ENCODE results near the gene CAPZA1. TPM values are rescaled to one million over a fixed set of nuclear protein-coding genes. Genes with fewer than 3 reads are reported as not detected.

Gene CAPZA1
- total RNA-seq, 2 experiments from 2014 or later: 166 to 179 TPM

DNA sequence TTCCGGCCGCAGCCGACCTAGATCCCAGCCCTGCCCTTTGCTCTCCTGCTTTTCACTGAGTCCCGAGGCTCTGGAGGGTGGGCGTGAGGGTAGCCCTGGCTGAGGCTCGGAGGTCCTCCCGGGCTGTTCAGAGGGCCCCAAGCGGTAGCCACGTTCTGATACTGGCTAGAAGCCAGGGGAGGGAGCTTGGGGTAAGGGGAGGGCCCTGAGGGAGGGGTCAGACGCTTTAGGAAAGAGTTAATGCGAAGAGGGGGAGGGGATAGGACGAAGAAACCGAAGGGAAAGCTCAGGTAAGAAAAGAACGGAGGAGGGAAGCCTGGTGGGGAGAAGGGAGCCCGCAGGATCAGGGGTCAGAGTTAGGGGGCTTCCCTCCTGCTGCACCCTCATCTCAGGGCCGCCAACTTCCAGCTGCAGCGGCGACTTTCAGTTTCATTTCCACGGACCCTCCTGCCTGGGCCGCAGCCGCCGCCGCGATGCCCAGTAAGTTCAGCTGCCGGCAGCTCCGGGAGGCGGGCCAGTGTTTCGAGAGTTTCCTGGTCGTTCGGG lies 54.9 kb downstream of the CAPZA1 start, which contains the start of gene MOV10:
Gene MOV10 (plus strand): TSS at position 220 of the 546 bp plus-strand sequence. CDS start 254 bp downstream, at position 474.
- Mint-ChIP-seq H3K4me3 (peak within 1 kb of the TSS; percentile 98), H3K27me3 (no peaks in the 10 kb centered on the region), H3K27ac (peak within 1 kb of the TSS; percentile 65), H3K4me1 (ENCODE audit: low read depth) (peaks cover 69% of the 10 kb centered on the region), H3K36me3 (ENCODE audit: low read depth) (peaks cover 40% of the 10 kb centered on the region), H3K9me3 (no peaks in the 10 kb centered on the region)
- ATAC-seq (ENCODE audit: poor library complexity) (peak; percentile 55), DNase-seq (peak; percentile 31 to 80 (median 42))
- TF ChIP-seq CTCF (IDR thresholded peaks at IDR 0.05): no peak
- H3K27ac ChIP-seq (ENCODE audit: low read depth in 1 of 2, low read length in 2 of 2): peak within 1 kb of the TSS; percentile 38 to 68
- peak within 1 kb of the TSS; percentile 93 for H3K4me3 ChIP-seq (ENCODE audit: low read length)
- H3K9me3 ChIP-seq (ENCODE audit: control insufficient read depth in 1 of 2, insufficient read depth in 1 of 2, low read length in 2 of 2): no peaks in the 10 kb centered on the region
- no peaks in the 10 kb centered on the region for H3K27me3 ChIP-seq (ENCODE audit: control insufficient read depth in 1 of 2, insufficient read depth in 2 of 2, low read length in 2 of 2)
- ChIA-PET CTCF (interaction anchor here (0.6 to 2.7 kb wide), 14 partner anchors 14 to 398 kb away, joined by 3 to 12 read pairs (median 4); partner anchors contain the start of genes CAPZA1, LRIG2 and PPM1J), POLR2A (interaction anchor here (0.8 to 4.7 kb wide), 16 partner anchors 9 to 399 kb away, joined by 3 to 134 read pairs (median 5); partner anchors contain the start of genes CAPZA1, LRIG2, PPM1J and RHOC)
- intact Hi-C loops (cut with DNase I, micrococcal nuclease): loop anchor here (2.0 to 5.0 kb wide), 2 partner anchors 37 to 50 kb away; no protein-coding TSS in a partner anchor
- peaks cover 17% of the 10 kb centered on the region for H3K36me3 ChIP-seq (ENCODE audit: insufficient read depth, low read length)
- H3K4me1 ChIP-seq (ENCODE audit: insufficient read depth, low read length): peaks cover 22% of the 10 kb centered on the region

DNA sequence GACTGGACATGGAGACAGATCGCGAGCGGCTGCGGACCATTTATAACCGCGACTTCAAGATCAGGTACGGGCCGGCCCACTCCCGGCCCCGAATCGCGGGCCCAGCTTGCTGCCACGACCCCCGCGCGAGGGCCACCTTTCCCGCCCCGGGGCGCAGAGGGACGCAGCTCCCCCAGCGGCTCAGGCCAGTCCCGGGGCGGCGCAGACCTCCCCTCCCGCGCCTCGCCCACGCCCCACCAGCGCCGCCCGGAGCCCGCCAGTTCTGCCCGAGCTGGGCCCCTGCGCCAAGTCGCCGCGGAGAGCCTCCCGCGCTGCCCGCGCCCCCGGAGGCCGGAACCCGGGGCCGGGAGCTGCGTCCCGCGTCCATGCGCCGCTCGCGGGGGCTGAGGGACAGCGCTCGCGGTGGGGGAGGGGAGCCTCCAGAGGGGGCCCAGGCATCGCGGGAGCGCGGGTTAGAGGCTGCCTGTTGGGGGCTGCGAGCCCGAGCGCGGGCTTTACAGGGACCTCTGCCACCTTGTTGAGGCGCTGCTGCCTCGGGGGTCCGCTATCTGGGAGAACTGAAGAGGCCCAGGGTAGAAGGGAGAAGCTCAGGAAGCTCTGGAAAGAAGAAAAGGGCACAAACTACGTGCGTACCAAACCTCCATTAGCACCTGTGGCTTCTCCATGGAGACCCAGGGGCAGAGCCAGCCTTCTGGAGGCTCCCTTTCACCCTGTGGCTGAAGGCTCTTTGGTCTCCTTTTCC lies 55.5 kb downstream of the CAPZA1 start:
- peak overlapping the region; percentile 93 for H3K4me3 ChIP-seq (ENCODE audit: low read length)
- H3K9me3 ChIP-seq (ENCODE audit: control insufficient read depth in 1 of 2, insufficient read depth in 1 of 2, low read length in 2 of 2): no peaks in the 10 kb centered on the region
- ChIA-PET CTCF (interaction anchor here (0.6 to 2.7 kb wide), 13 partner anchors 14 to 398 kb away, joined by 3 to 12 read pairs (median 4); partner anchors contain the start of genes CAPZA1, LRIG2 and PPM1J), POLR2A (interaction anchor here (0.8 to 4.7 kb wide), 15 partner anchors 8 to 398 kb away, joined by 3 to 134 read pairs (median 5); partner anchors contain the start of genes CAPZA1, LRIG2, PPM1J and RHOC)
- H3K4me3 Mint-ChIP-seq: peak overlapping the region; percentile 98
- DNase-seq (peak in 13 of 14 experiments; percentile 10 to 62 (median 24)), ATAC-seq (ENCODE audit: poor library complexity) (peak; percentile 29)
- peak overlapping the region; percentile 38 to 68 for H3K27ac ChIP-seq (ENCODE audit: low read depth in 1 of 2, low read length in 2 of 2)
- no peak for TF ChIP-seq CTCF (IDR thresholded peaks at IDR 0.05)
- H3K27ac Mint-ChIP-seq: peak overlapping the region; percentile 65
- H3K36me3 Mint-ChIP-seq (ENCODE audit: low read depth): peaks cover 39% of the 10 kb centered on the region
- peaks cover 75% of the 10 kb centered on the region for H3K4me1 Mint-ChIP-seq (ENCODE audit: low read depth)
- peaks cover 22% of the 10 kb centered on the region for H3K4me1 ChIP-seq (ENCODE audit: insufficient read depth, low read length)
- no peaks in the 10 kb centered on the region for H3K9me3 Mint-ChIP-seq
- no peaks in the 10 kb centered on the region for H3K27me3 Mint-ChIP-seq
- H3K27me3 ChIP-seq (ENCODE audit: control insufficient read depth in 1 of 2, insufficient read depth in 2 of 2, low read length in 2 of 2): no peaks in the 10 kb centered on the region
- H3K36me3 ChIP-seq (ENCODE audit: insufficient read depth, low read length): peaks cover 10% of the 10 kb centered on the region
- intact Hi-C loops (cut with DNase I, micrococcal nuclease): loop anchor here (2.0 to 5.0 kb wide), 2 partner anchors 38 to 50 kb away; no protein-coding TSS in a partner anchor

GRCh38 chr1:112675728-112676381 lies 56.2 kb downstream of the CAPZA1 start:
- peaks cover 34% of the 10 kb centered on the region for H3K36me3 Mint-ChIP-seq (ENCODE audit: low read depth)
- CTCF ChIA-PET: interaction anchor here (1.2 to 2.7 kb wide), 5 partner anchors 17 to 174 kb away, joined by 3 to 12 read pairs (median 6); partner anchors contain the start of genes CAPZA1 and PPM1J
- POLR2A ChIA-PET: interaction anchor here (1.2 to 4.7 kb wide), 6 partner anchors 13 to 280 kb away, joined by 8 to 134 read pairs (median 34); partner anchors contain the start of genes CAPZA1, PPM1J, RHOC and SLC16A1
- peak overlapping the region; percentile 88 for H3K4me3 Mint-ChIP-seq
- peaks cover 22% of the 10 kb centered on the region for H3K4me1 ChIP-seq (ENCODE audit: insufficient read depth, low read length)
- H3K27ac Mint-ChIP-seq: peak overlapping the region; percentile 60
- H3K27ac ChIP-seq (ENCODE audit: low read depth in 1 of 2, low read length in 2 of 2): no peak overlapping the region
- no peaks in the 10 kb centered on the region for H3K9me3 ChIP-seq (ENCODE audit: control insufficient read depth in 1 of 2, insufficient read depth in 1 of 2, low read length in 2 of 2)
- ATAC-seq (ENCODE audit: poor library complexity) (no peak), DNase-seq (no peak)
- H3K9me3 Mint-ChIP-seq: no peaks in the 10 kb centered on the region
- peak overlapping the region; percentile 93 for H3K4me3 ChIP-seq (ENCODE audit: low read length)
- no peaks in the 10 kb centered on the region for H3K27me3 ChIP-seq (ENCODE audit: control insufficient read depth in 1 of 2, insufficient read depth in 2 of 2, low read length in 2 of 2)
- no peak for TF ChIP-seq CTCF (IDR thresholded peaks at IDR 0.05)
- H3K36me3 ChIP-seq (ENCODE audit: insufficient read depth, low read length): peaks cover 6% of the 10 kb centered on the region
- intact Hi-C loops (cut with DNase I, micrococcal nuclease): loop anchor here in 1 of 2 experiments (2.0 kb wide), 2 partner anchors 25 to 51 kb away; no protein-coding TSS in a partner anchor
- peaks cover 73% of the 10 kb centered on the region for H3K4me1 Mint-ChIP-seq (ENCODE audit: low read depth)
- no peaks in the 10 kb centered on the region for H3K27me3 Mint-ChIP-seq
